Caco-2 (cell line): Measurements from ENCODE around the gene BPIFA3. TPM values are rescaled to one million over a fixed set of nuclear protein-coding genes. Genes with fewer than 3 reads are reported as not detected.
A peak's percentile ranks its signal among the peaks of the same experiment; 100 is the strongest.

ENCODE experiments used
- BruUV-seq: library from RNA; stranded (reverse); fragments of 400-500 nt; replicated peaks from 2 replicates; lab custom pipeline; 2021; lab: Mats Ljungman, UMichigan
- CTCF ChIA-PET: fragments of 300-600 bp; sonication (Branson Sonifier 250); formaldehyde crosslinking; loops from one replicate; lab custom pipeline; 2022; ENCODE audit warnings: antibody characterized with exemption; lab: Charles Lee
- POLR2A ChIA-PET: fragments of 300-600 bp; sonication (Branson Sonifier 250); formaldehyde crosslinking; loops from one replicate; lab custom pipeline; 2022; ENCODE audit warnings: antibody characterized with exemption; lab: Charles Lee
- DNase-seq, 2 experiments: peaks; one replicate each; pipeline versions ENCODE4 v3.0.0 to v3.0.0-alpha.2; 2020 to 2022
- H3K27me3 ChIP-seq: replicated peaks from 2 replicates; pipeline ENCODE4 v1.6.0; 2011; ENCODE audit warnings: low read length; ENCODE audit not compliant: control insufficient read depth, insufficient read depth
- H3K36me3 ChIP-seq: 2 replicates; pipeline ENCODE4 v1.5.1; 2011; ENCODE audit warnings: low read length; ENCODE audit not compliant: control insufficient read depth, insufficient read depth
- H3K4me1 ChIP-seq: fragments of 250-450 bp; sonication (Bioruptor Pico); 2 replicates; pipeline ENCODE4 v1.5.1; 2020; ENCODE audit warnings: mild to moderate bottlenecking
- H3K4me3 ChIP-seq: 2 replicates; pipeline ENCODE4 v1.5.1; 2011; ENCODE audit warnings: low read depth, mild to moderate bottlenecking, control low read depth, low read length
- H3K9me3 ChIP-seq: fragments of 250-450 bp; sonication (Bioruptor Pico); 2 replicates; pipeline ENCODE4 v1.5.1; 2020; ENCODE audit warnings: mild to moderate bottlenecking, moderate library complexity
- H3K27ac Mint-ChIP-seq: one replicate; pipeline ENCODE4 v1.8.0; 2022; ENCODE audit warnings: mixed read lengths; ENCODE audit not compliant: unreplicated experiment
- H3K27me3 Mint-ChIP-seq: one replicate; pipeline ENCODE4 v1.8.0; 2022; ENCODE audit warnings: mixed read lengths; ENCODE audit not compliant: insufficient read depth, unreplicated experiment
- H3K36me3 Mint-ChIP-seq: one replicate; pipeline ENCODE4 v1.8.0; 2022; ENCODE audit warnings: mild to moderate bottlenecking, mixed read lengths; ENCODE audit not compliant: insufficient read depth, unreplicated experiment
- H3K4me1 Mint-ChIP-seq: one replicate; pipeline ENCODE4 v1.8.0; 2022; ENCODE audit warnings: low read depth, mixed read lengths; ENCODE audit not compliant: unreplicated experiment
- H3K4me3 Mint-ChIP-seq: one replicate; pipeline ENCODE4 v1.8.0; 2022; ENCODE audit warnings: mild to moderate bottlenecking, moderate library complexity, mixed read lengths; ENCODE audit not compliant: unreplicated experiment
- H3K9me3 Mint-ChIP-seq: one replicate; pipeline ENCODE4 v1.8.0; 2022; ENCODE audit warnings: mixed read lengths; ENCODE audit not compliant: unreplicated experiment
- CTCF ChIP-seq, 2 experiments: fragments of 200-600 bp in 1 of 2; IDR thresholded peaks; 1 replicate in 1 of 2; 2 replicates in 1 of 2; pipeline versions ENCODE4 v1.5.1 to v1.8.0; 2011 to 2022; ENCODE audit warnings: antibody characterized with exemption in 1 of 2, control low read depth in 1 of 2, inconsistent platforms in 1 of 2, low read depth in 1 of 2, low read length in 1 of 2, mild to moderate bottlenecking in 1 of 2, moderate library complexity in 1 of 2; ENCODE audit not compliant: insufficient read depth in 1 of 2, severe bottlenecking in 1 of 2, unreplicated experiment in 1 of 2
- intact Hi-C: fragments of 100-400 bp; cut with micrococcal nuclease; formaldehyde crosslinking; loops from one replicate; pipeline ENCODE4 v1.10.0; 2022; ENCODE audit not compliant: unreplicated experiment
- total RNA-seq: library from RNA; stranded (reverse); gene quantifications from 2 replicates; pipeline ENCODE4 v1.2.3, GENCODE V29; 2022

Gene BPIFA3
- total RNA-seq, 1 experiment from 2014 or later, result not detected

GRCh38 chr20:33272155-33272873 lies 55.2 kb downstream of the BPIFA3 start:
- CTCF ChIA-PET, result interaction anchor here (1.3 kb wide), 1 partner anchor 10 kb away, joined by 4 read pairs; no protein-coding TSS in a partner anchor
- H3K9me3 Mint-ChIP-seq, result no peaks in the 10 kb centered on the region

GRCh38 chr20:33273117-33273851 lies 56.1 kb downstream of the BPIFA3 start:
- Mint-ChIP-seq H3K4me1 (peaks cover 5% of the 10 kb centered on the region), H3K27ac (no peak overlapping the region), H3K36me3 (no peaks in the 10 kb centered on the region), H3K9me3 (no peaks in the 10 kb centered on the region), H3K27me3 (peaks cover 20% of the 10 kb centered on the region), H3K4me3 (no peak overlapping the region)
- H3K27me3 ChIP-seq, result no peaks in the 10 kb centered on the region
- DNase-seq, result peak in 1 of 2 experiments; percentile 39
- POLR2A ChIA-PET, result no interaction called here
- CTCF ChIA-PET, result interaction anchor here (1.0 kb wide), 1 partner anchor 11 kb away, joined by 3 read pairs; no protein-coding TSS in a partner anchor
- no peaks in the 10 kb centered on the region for H3K4me1 ChIP-seq
- no peak for TF ChIP-seq CTCF (IDR thresholded peaks at IDR 0.05; ENCODE audit: insufficient read depth in 1 of 2, low read depth in 1 of 2, low read length in 1 of 2, severe bottlenecking in 1 of 2, unreplicated experiment in 1 of 2)
- H3K9me3 ChIP-seq, result no peaks in the 10 kb centered on the region
- no peaks in the 10 kb centered on the region for H3K36me3 ChIP-seq
- no TSS peak for BruUV-seq
- H3K4me3 ChIP-seq, result no peak overlapping the region
- intact Hi-C loops, result no loop called here

More at GRCh38 chr20:33272155-33272873, 55.2 kb downstream of the BPIFA3 start:
- Histone ChIP-seq H3K27me3 (no peaks in the 10 kb centered on the region), H3K9me3 (no peaks in the 10 kb centered on the region), H3K36me3 (no peaks in the 10 kb centered on the region), H3K4me1 (no peaks in the 10 kb centered on the region), H3K4me3 (no peak overlapping the region)
- Mint-ChIP-seq H3K4me1 (no peaks in the 10 kb centered on the region), H3K36me3 (no peaks in the 10 kb centered on the region), H3K27ac (no peak overlapping the region), H3K4me3 (no peak overlapping the region), H3K27me3 (peaks cover 18% of the 10 kb centered on the region)
- no peak for TF ChIP-seq CTCF (IDR thresholded peaks at IDR 0.05; ENCODE audit: insufficient read depth in 1 of 2, low read depth in 1 of 2, low read length in 1 of 2, severe bottlenecking in 1 of 2, unreplicated experiment in 1 of 2)
- POLR2A ChIA-PET, result no interaction called here
- no TSS peak for BruUV-seq
- intact Hi-C loops, result no loop called here
- peak in 1 of 2 experiments; percentile 26 for DNase-seq

GRCh38 chr20:33275215-33275614 lies 58.1 kb downstream of the BPIFA3 start:
- H3K27ac Mint-ChIP-seq, result no peak overlapping the region
- H3K36me3 Mint-ChIP-seq, result no peaks in the 10 kb centered on the region
- H3K4me1 Mint-ChIP-seq, result peaks cover 5% of the 10 kb centered on the region
- peaks cover 21% of the 10 kb centered on the region for H3K27me3 Mint-ChIP-seq
- no peak for TF ChIP-seq CTCF (IDR thresholded peaks at IDR 0.05; ENCODE audit: insufficient read depth in 1 of 2, low read depth in 1 of 2, low read length in 1 of 2, severe bottlenecking in 1 of 2, unreplicated experiment in 1 of 2)
- intact Hi-C loops, result no loop called here
- Histone ChIP-seq H3K4me3 (no peak overlapping the region), H3K4me1 (no peaks in the 10 kb centered on the region), H3K27me3 (no peaks in the 10 kb centered on the region; the same call in 1 of the 2 replicates), H3K9me3 (no peaks in the 10 kb centered on the region), H3K36me3 (no peaks in the 10 kb centered on the region)
- no peaks in the 10 kb centered on the region for H3K9me3 Mint-ChIP-seq
- no TSS peak for BruUV-seq
- H3K4me3 Mint-ChIP-seq, result no peak overlapping the region
- DNase-seq, result peak in 1 of 2 experiments; percentile 22
- ChIA-PET POLR2A (no interaction called here), CTCF (interaction anchor here (0.6 kb wide), 1 partner anchor 13 kb away, joined by 3 read pairs; no protein-coding TSS in a partner anchor)
